ENCODE measurements around the gene PTPN11. TPM values are rescaled to one million over a fixed set of nuclear protein-coding genes. Genes with fewer than 3 reads are reported as not detected.

The PTPN11 gene
- total and polyA plus RNA-seq, 7 experiments from 2014 or later: 43.5 to 94.7 (median 47.3) TPM

DNA sequence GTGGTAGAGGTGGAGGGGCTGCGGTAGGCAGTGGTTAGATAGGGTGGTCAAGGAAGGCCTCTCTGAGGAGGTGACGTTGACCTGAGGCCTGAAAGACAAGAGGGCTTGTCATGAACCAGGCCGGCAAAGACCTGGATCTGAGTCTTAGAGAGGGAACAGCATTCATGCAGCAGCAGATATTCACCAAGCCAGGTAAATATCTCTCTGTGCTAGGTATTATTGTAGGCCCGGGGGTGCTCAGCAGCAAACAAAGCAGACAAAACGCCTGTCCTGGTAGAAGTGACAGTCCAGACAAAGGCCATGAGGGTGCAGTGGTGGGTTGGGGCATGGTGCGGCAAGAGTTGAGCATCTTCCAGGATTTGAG is 117.6 kb downstream of the PTPN11 start:
- no peaks in the 10 kb centered on the region for H3K4me1 ChIP-seq (ENCODE audit: control insufficient read depth in 2 of 2, insufficient read depth in 2 of 2, low read length in 2 of 2)
- no peak for DNase-seq
- ChIA-PET POLR2A (no interaction called here), CTCF (no interaction called here)
- H3K4me1 Mint-ChIP-seq: peaks cover 0 to 6% (median 5%) of the 10 kb centered on the region in 7 donors
- no peak for ATAC-seq
- no peaks in the 10 kb centered on the region for H3K36me3 Mint-ChIP-seq
- peaks cover 0 to 7% (median 5%) of the 10 kb centered on the region in 5 donors for H3K27me3 Mint-ChIP-seq
- no peak overlapping the region for H3K4me3 ChIP-seq (ENCODE audit: low read length)
- H3K9me3 ChIP-seq (ENCODE audit: control insufficient read depth in 2 of 3, low read length in 3 of 3): no peaks in the 10 kb centered on the region
- H3K9me3 Mint-ChIP-seq: peaks cover 0 to 2% (median 0%) of the 10 kb centered on the region in 11 donors
- H3K4me3 Mint-ChIP-seq: no peak overlapping the region
- intact Hi-C loops (cut with micrococcal nuclease): no loop called here
- no peak overlapping the region for H3K27ac ChIP-seq (ENCODE audit: low read depth, low read length)
- H3K36me3 ChIP-seq (ENCODE audit: control insufficient read depth in 2 of 3, insufficient read depth in 3 of 3, low read length in 3 of 3): no peaks in the 10 kb centered on the region
- no peaks in the 10 kb centered on the region for H3K27me3 ChIP-seq (ENCODE audit: control insufficient read depth in 2 of 2, insufficient read depth in 2 of 2, low read length in 2 of 2)
- H3K27ac Mint-ChIP-seq: peak overlapping the region in 1 of 9 donors; percentile 53

DNA sequence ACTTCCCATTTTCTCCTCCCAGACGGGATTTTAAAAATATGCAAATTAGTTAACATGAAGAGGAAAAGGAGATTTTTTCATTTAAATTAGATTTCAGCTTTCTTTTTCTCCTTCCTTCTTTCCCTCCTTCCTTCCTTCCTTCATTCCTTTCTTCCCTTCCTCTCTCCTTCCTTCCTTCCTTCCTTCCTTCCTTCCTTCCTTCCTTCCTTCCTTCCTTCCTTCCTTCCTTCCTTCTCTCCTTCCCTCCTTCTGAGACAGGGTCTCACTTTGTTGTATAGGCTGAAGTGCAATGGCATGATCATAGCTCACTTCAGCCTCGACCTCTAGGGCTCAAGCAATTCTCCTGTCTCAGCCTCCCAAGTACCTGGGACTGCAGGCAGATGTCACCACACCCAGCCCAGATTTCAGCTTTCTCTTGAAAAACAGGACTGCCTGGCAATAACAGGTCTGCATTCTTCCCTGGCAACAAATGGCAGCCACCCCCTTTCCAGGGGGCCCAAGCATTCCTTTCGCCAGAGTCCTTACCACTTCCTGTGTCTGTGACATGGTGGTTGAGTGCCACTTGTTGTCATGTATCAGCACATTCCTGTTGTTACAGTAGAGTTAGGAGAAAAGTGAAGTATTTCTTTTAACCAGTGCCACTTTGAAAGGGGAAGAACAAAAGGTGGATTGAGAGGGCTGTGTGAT is 119.1 kb downstream of the PTPN11 start:
- Histone ChIP-seq H3K4me3 (ENCODE audit: low read length) (no peak overlapping the region), H3K27me3 (ENCODE audit: control insufficient read depth in 2 of 2, insufficient read depth in 2 of 2, low read length in 2 of 2) (no peaks in the 10 kb centered on the region), H3K27ac (ENCODE audit: low read depth, low read length) (no peak overlapping the region), H3K36me3 (ENCODE audit: control insufficient read depth in 2 of 3, insufficient read depth in 3 of 3, low read length in 3 of 3) (no peaks in the 10 kb centered on the region), H3K9me3 (ENCODE audit: control insufficient read depth in 2 of 3, low read length in 3 of 3) (no peaks in the 10 kb centered on the region), H3K4me1 (ENCODE audit: control insufficient read depth in 2 of 2, insufficient read depth in 2 of 2, low read length in 2 of 2) (no peaks in the 10 kb centered on the region)
- no peak overlapping the region for H3K27ac Mint-ChIP-seq
- H3K4me1 Mint-ChIP-seq: peaks cover 0 to 6% (median 5%) of the 10 kb centered on the region in 7 donors
- POLR2A ChIA-PET: no interaction called here
- peaks cover 0 to 9% (median 5%) of the 10 kb centered on the region in 5 donors for H3K27me3 Mint-ChIP-seq
- ATAC-seq (no peak), DNase-seq (no peak)
- H3K9me3 Mint-ChIP-seq: peaks cover 0 to 5% (median 0%) of the 10 kb centered on the region in 11 donors
- no peaks in the 10 kb centered on the region for H3K36me3 Mint-ChIP-seq
- intact Hi-C loops (cut with micrococcal nuclease): no loop called here
- H3K4me3 Mint-ChIP-seq: no peak overlapping the region
- CTCF ChIA-PET: no interaction called here

DNA sequence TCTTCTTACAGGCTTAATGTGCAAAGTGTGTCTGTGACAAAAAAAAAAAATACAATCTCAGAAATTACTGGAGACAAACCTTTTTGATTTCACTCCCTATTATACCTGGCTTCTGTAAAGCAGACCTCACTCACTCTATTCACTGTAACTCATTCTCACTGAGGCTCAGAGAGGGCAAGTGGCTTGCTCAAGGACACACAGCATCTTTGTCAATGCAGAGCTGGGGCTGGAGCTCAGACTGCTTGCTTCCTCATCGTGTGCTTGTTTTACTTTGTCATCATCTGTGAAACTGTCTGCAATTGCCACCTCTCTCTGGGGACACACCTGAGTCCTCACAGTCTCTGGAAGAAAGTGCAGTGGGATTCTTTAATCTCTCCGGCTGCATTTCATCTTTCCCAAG is 120.0 kb downstream of the PTPN11 start:
- Histone ChIP-seq H3K9me3 (ENCODE audit: control insufficient read depth in 2 of 3, low read length in 3 of 3) (no peaks in the 10 kb centered on the region), H3K27me3 (ENCODE audit: control insufficient read depth in 2 of 2, insufficient read depth in 2 of 2, low read length in 2 of 2) (no peaks in the 10 kb centered on the region), H3K27ac (ENCODE audit: low read depth, low read length) (no peak overlapping the region), H3K4me1 (ENCODE audit: control insufficient read depth in 2 of 2, insufficient read depth in 2 of 2, low read length in 2 of 2) (no peaks in the 10 kb centered on the region), H3K4me3 (ENCODE audit: low read length) (no peak overlapping the region), H3K36me3 (ENCODE audit: control insufficient read depth in 2 of 3, insufficient read depth in 3 of 3, low read length in 3 of 3) (no peaks in the 10 kb centered on the region)
- ATAC-seq: no peak
- Mint-ChIP-seq H3K4me1 (peaks cover 0 to 6% (median 5%) of the 10 kb centered on the region in 7 donors), H3K27me3 (peaks cover 1 to 12% (median 6%) of the 10 kb centered on the region in 5 donors), H3K4me3 (no peak overlapping the region), H3K36me3 (no peaks in the 10 kb centered on the region), H3K9me3 (peaks cover 0 to 5% (median 0%) of the 10 kb centered on the region in 11 donors), H3K27ac (no peak overlapping the region)
- POLR2A ChIA-PET: no interaction called here
- intact Hi-C loops (cut with micrococcal nuclease): no loop called here
- no peak for DNase-seq
- CTCF ChIA-PET: no interaction called here

DNA sequence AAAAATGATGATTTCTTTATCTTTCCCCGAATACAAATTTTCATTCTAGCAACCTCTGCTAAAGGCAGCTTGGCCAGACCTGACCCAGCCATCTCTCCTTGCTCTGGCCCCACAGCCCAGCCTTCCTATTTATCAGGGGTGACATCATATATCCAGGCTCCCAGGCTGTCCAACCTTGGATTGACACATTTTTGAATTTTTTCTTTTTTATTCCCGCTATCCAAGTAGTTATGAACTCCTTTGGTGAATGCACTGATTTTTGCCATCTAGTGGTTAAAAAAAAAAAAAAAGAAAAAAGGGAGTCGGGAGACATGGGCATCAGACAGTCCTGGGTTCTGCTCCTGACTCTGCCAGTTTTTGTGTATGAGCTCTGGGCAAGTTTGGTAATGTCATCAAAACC is 120.5 kb downstream of the PTPN11 start:
- no peak for ATAC-seq
- POLR2A ChIA-PET: no interaction called here

DNA sequence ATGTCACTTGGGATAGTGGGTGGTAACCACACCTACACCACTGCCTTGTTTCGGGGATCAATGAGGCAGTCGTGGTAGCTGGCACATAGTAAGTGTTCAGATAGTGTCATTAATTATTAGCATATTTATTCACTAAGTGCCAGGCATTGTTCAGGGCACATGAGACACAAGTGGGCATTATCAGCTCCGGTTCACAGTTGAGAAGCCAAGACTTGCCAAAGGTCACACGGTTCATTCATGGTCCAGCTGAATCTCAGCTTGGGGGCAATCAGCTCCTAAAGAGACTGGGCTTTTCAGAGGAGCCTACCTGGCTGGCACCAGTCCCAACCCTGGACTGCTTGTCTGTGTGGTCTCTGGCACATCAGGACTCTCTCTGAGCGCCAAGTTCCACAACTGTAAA is 121.3 kb downstream of the PTPN11 start:
- ATAC-seq: no peak
- POLR2A ChIA-PET: no interaction called here
- H3K4me1 ChIP-seq (ENCODE audit: control insufficient read depth in 2 of 2, insufficient read depth in 2 of 2, low read length in 2 of 2): no peaks in the 10 kb centered on the region

More for the DNA sequence above, 120.5 kb downstream of the PTPN11 start:
- H3K36me3 Mint-ChIP-seq: no peaks in the 10 kb centered on the region
- no peak for DNase-seq
- no peaks in the 10 kb centered on the region for H3K4me1 ChIP-seq (ENCODE audit: control insufficient read depth in 2 of 2, insufficient read depth in 2 of 2, low read length in 2 of 2)
- H3K27me3 ChIP-seq (ENCODE audit: control insufficient read depth in 2 of 2, insufficient read depth in 2 of 2, low read length in 2 of 2): no peaks in the 10 kb centered on the region
- no peaks in the 10 kb centered on the region for H3K9me3 ChIP-seq (ENCODE audit: control insufficient read depth in 2 of 3, low read length in 3 of 3)
- peaks cover 0 to 6% (median 5%) of the 10 kb centered on the region in 7 donors for H3K4me1 Mint-ChIP-seq
- no peak overlapping the region for H3K4me3 ChIP-seq (ENCODE audit: low read length)
- H3K27me3 Mint-ChIP-seq: peaks cover 2 to 14% (median 11%) of the 10 kb centered on the region in 5 donors
- H3K27ac Mint-ChIP-seq: no peak overlapping the region
- intact Hi-C loops (cut with micrococcal nuclease): no loop called here
- H3K27ac ChIP-seq (ENCODE audit: low read depth, low read length): no peak overlapping the region
- H3K36me3 ChIP-seq (ENCODE audit: control insufficient read depth in 2 of 3, insufficient read depth in 3 of 3, low read length in 3 of 3): no peaks in the 10 kb centered on the region
- no peak overlapping the region for H3K4me3 Mint-ChIP-seq
- peaks cover 0 to 5% (median 0%) of the 10 kb centered on the region in 11 donors for H3K9me3 Mint-ChIP-seq
- CTCF ChIA-PET: no interaction called here

DNA sequence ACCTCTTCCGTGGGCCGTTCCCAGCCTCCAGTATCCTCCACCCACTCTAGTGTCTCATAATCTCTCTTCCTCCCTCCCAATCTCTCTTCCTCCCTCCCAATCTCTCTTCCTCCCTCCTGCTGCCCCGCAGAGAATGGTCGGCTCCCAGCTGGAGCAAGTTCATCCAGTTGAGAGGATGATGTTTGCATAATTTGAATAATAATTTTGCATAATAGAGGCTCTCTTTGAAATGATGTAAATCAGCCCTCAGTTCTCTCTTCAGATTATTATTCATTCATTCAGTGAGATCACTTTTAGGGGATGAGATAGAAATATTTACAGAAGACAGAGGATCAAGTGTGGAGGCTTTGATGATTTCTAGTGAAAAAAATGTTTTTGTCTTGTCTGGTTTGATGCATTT is 125.0 kb downstream of the PTPN11 start:
- POLR2A ChIA-PET: no interaction called here

More for the DNA sequence above, 121.3 kb downstream of the PTPN11 start:
- Mint-ChIP-seq H3K27me3 (peaks cover 2 to 15% (median 7%) of the 10 kb centered on the region in 5 donors), H3K36me3 (no peaks in the 10 kb centered on the region), H3K4me1 (peaks cover 0 to 6% (median 5%) of the 10 kb centered on the region in 7 donors), H3K4me3 (no peak overlapping the region), H3K27ac (no peak overlapping the region), H3K9me3 (peaks cover 0 to 3% (median 0%) of the 10 kb centered on the region in 11 donors)
- no peaks in the 10 kb centered on the region for H3K27me3 ChIP-seq (ENCODE audit: control insufficient read depth in 2 of 2, insufficient read depth in 2 of 2, low read length in 2 of 2)
- no peaks in the 10 kb centered on the region for H3K36me3 ChIP-seq (ENCODE audit: control insufficient read depth in 2 of 3, insufficient read depth in 3 of 3, low read length in 3 of 3)
- CTCF ChIA-PET: no interaction called here
- intact Hi-C loops (cut with micrococcal nuclease): no loop called here
- DNase-seq: no peak
- no peaks in the 10 kb centered on the region for H3K9me3 ChIP-seq (ENCODE audit: control insufficient read depth in 2 of 3, low read length in 3 of 3)
- no peak overlapping the region for H3K27ac ChIP-seq (ENCODE audit: low read depth, low read length)
- H3K4me3 ChIP-seq (ENCODE audit: low read length): no peak overlapping the region

DNA sequence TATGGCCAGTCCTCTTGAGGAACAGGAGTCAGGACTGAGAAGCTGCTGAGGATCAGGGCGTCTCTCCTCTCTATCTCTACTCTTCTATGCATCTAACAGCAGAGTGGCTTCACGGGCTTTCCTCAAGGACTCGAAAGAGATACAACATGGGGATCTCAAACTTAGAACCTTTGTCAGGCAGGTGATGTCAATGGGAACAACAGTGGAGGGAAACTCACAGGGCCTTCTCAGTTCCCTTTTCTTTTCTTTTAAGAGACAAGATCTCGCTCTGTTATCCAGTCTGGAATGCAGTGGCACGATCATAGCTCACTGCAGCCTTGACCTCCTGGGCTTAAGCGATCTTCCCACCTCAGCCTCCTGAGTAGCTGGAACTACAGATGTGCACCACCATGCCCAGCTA is 127.6 kb downstream of the PTPN11 start:
- no peak overlapping the region for H3K4me3 Mint-ChIP-seq
- H3K9me3 ChIP-seq (ENCODE audit: control insufficient read depth in 2 of 3, low read length in 3 of 3): no peaks in the 10 kb centered on the region
- DNase-seq: no peak
- H3K36me3 ChIP-seq (ENCODE audit: control insufficient read depth in 2 of 3, insufficient read depth in 3 of 3, low read length in 3 of 3): no peaks in the 10 kb centered on the region
- no peaks in the 10 kb centered on the region for H3K4me1 ChIP-seq (ENCODE audit: control insufficient read depth in 2 of 2, insufficient read depth in 2 of 2, low read length in 2 of 2)
- peaks cover 5 to 51% (median 17%) of the 10 kb centered on the region in 5 donors for H3K27me3 Mint-ChIP-seq
- H3K27me3 ChIP-seq (ENCODE audit: control insufficient read depth in 2 of 2, insufficient read depth in 2 of 2, low read length in 2 of 2): no peaks in the 10 kb centered on the region
- no peak overlapping the region for H3K4me3 ChIP-seq (ENCODE audit: low read length)
- peaks cover 0 to 3% (median 0%) of the 10 kb centered on the region in 11 donors for H3K9me3 Mint-ChIP-seq
- no peak for ATAC-seq
- no peak overlapping the region for H3K27ac ChIP-seq (ENCODE audit: low read depth, low read length)
- no peak overlapping the region for H3K27ac Mint-ChIP-seq
- ChIA-PET CTCF (no interaction called here), POLR2A (no interaction called here)
- H3K4me1 Mint-ChIP-seq: no peaks in the 10 kb centered on the region
- intact Hi-C loops (cut with micrococcal nuclease): no loop called here
- no peaks in the 10 kb centered on the region for H3K36me3 Mint-ChIP-seq

More for the DNA sequence above, 125.0 kb downstream of the PTPN11 start:
- H3K36me3 Mint-ChIP-seq: no peaks in the 10 kb centered on the region
- no peaks in the 10 kb centered on the region for H3K36me3 ChIP-seq (ENCODE audit: control insufficient read depth in 2 of 3, insufficient read depth in 3 of 3, low read length in 3 of 3)
- ATAC-seq (no peak), DNase-seq (no peak)
- H3K27me3 ChIP-seq (ENCODE audit: control insufficient read depth in 2 of 2, insufficient read depth in 2 of 2, low read length in 2 of 2): no peaks in the 10 kb centered on the region
- peaks cover 0 to 2% (median 0%) of the 10 kb centered on the region in 7 donors for H3K4me1 Mint-ChIP-seq
- no peak overlapping the region for H3K4me3 Mint-ChIP-seq
- peaks cover 5 to 35% (median 8%) of the 10 kb centered on the region in 5 donors for H3K27me3 Mint-ChIP-seq
- intact Hi-C loops (cut with micrococcal nuclease): no loop called here
- H3K4me3 ChIP-seq (ENCODE audit: low read length): no peak overlapping the region
- H3K27ac ChIP-seq (ENCODE audit: low read depth, low read length): no peak overlapping the region
- H3K9me3 ChIP-seq (ENCODE audit: control insufficient read depth in 2 of 3, low read length in 3 of 3): no peaks in the 10 kb centered on the region
- H3K27ac Mint-ChIP-seq: no peak overlapping the region
- H3K9me3 Mint-ChIP-seq: peaks cover 0 to 3% (median 0%) of the 10 kb centered on the region in 11 donors
- no peaks in the 10 kb centered on the region for H3K4me1 ChIP-seq (ENCODE audit: control insufficient read depth in 2 of 2, insufficient read depth in 2 of 2, low read length in 2 of 2)
- CTCF ChIA-PET: no interaction called here
